HepG2 (cell line): ENCODE results near the gene NDUFAF8. TPM values are rescaled to one million over a fixed set of nuclear protein-coding genes. Genes with fewer than 3 reads are reported as not detected.
A peak's percentile ranks its signal among the peaks of the same experiment; 100 is the strongest.

Source experiments
- ATF7-NPFF ChIP-seq: sonication (generic); formaldehyde crosslinking; IDR thresholded peaks from 2 replicates; pipeline ENCODE4 v1.8.1; 2023; ENCODE audit warnings: mild to moderate bottlenecking, low read depth, missing genetic modification reagents, moderate library complexity
- CHCHD3 ChIP-seq: sonication (generic); formaldehyde crosslinking; IDR thresholded peaks from 2 replicates; pipeline ENCODE4 v1.8.0; 2022; ENCODE audit warnings: mild to moderate bottlenecking, missing genetic modification reagents, moderate library complexity
- GATA4 ChIP-seq: sonication (generic); IDR thresholded peaks from 2 replicates; pipeline ENCODE4 v1.6.1; 2016; ENCODE audit warnings: antibody characterized with exemption, low read depth, borderline replicate concordance
- GATAD2A ChIP-seq: IDR thresholded peaks from 2 replicates; pipeline ENCODE4 v1.6.1; 2016
- JARID2 ChIP-seq: sonication (generic); formaldehyde crosslinking; IDR thresholded peaks from 2 replicates; pipeline ENCODE4 v1.8.1; 2023; ENCODE audit warnings: missing genetic modification reagents, inconsistent platforms; ENCODE audit not compliant: insufficient replicate concordance
- KDM2A ChIP-seq: sonication (generic); formaldehyde crosslinking; IDR thresholded peaks from 2 replicates; pipeline ENCODE4 v1.4.0; 2020; ENCODE audit warnings: low read depth, missing genetic modification reagents, borderline replicate concordance
- KLF13 ChIP-seq: sonication (generic); formaldehyde crosslinking; IDR thresholded peaks from 2 replicates; pipeline ENCODE4 v1.4.0; 2020; ENCODE audit warnings: mild to moderate bottlenecking, missing genetic modification reagents
- MBD4 ChIP-seq: IDR thresholded peaks from 2 replicates; pipeline ENCODE4 v1.6.1; 2012; ENCODE audit warnings: low read length, inconsistent platforms, borderline replicate concordance
- PLRG1 ChIP-seq: fragments of 450-650 bp; conservative IDR thresholded peaks from 2 replicates; pipeline ENCODE4 v1.6.1; 2016
- SIX4 ChIP-seq: sonication (generic); formaldehyde crosslinking; IDR thresholded peaks from 2 replicates; pipeline ENCODE4 v1.4.0; 2020; ENCODE audit warnings: missing genetic modification reagents
- SOX6 ChIP-seq, 2 experiments: fragments of 450-650 bp in 1 of 2; sonication (generic) in 1 of 2; formaldehyde crosslinking in 1 of 2; IDR thresholded peaks; 2 replicates each; pipeline versions ENCODE4 v1.4.0 to v1.6.1; 2017 to 2020; ENCODE audit warnings: antibody characterized with exemption in 1 of 2, mild to moderate bottlenecking in 1 of 2, missing genetic modification reagents in 1 of 2
- ZFP36 ChIP-seq: fragments of 150-350 bp; IDR thresholded peaks from 2 replicates; pipeline ENCODE4 v1.6.1; 2018; ENCODE audit warnings: borderline replicate concordance, low read length, low read depth; ENCODE audit not compliant: partially characterized antibody
- ZNF530 ChIP-seq: sonication (generic); formaldehyde crosslinking; IDR thresholded peaks from 2 replicates; pipeline ENCODE4 v1.5.0; 2020; ENCODE audit warnings: low read depth, mild to moderate bottlenecking, missing genetic modification reagents
- ZNF550 ChIP-seq: sonication (generic); formaldehyde crosslinking; IDR thresholded peaks from 2 replicates; pipeline ENCODE4 v1.4.0; 2020; ENCODE audit warnings: mild to moderate bottlenecking, missing genetic modification reagents, borderline replicate concordance
- ZNF598 ChIP-seq: sonication (generic); formaldehyde crosslinking; IDR thresholded peaks from 2 replicates; pipeline ENCODE4 v1.5.1; 2020; ENCODE audit warnings: mild to moderate bottlenecking, missing genetic modification reagents, borderline replicate concordance
- ZNF83 ChIP-seq: sonication (generic); formaldehyde crosslinking; IDR thresholded peaks from 2 replicates; pipeline ENCODE4 v1.4.0; 2020; ENCODE audit warnings: missing genetic modification reagents, mild to moderate bottlenecking, borderline replicate concordance
- polyA plus RNA-seq, 8 experiments: library from polyadenylated mRNA; depleted of rRNA in 3 of 8; stranded (reverse) in 7 of 8; unstranded in 1 of 8; fragments of >200 nt; fragmentation: Illumina TruSeq in 4 of 8; extraction: Trizol in 4 of 8; gene quantifications; 2 replicates each; pipeline versions ENCODE4 v1.2.1 to v1.2.3, GENCODE V29; 2011 to 2016; ENCODE audit warnings: low read depth in 4 of 8, missing spikeins in 1 of 8, mixed read lengths in 1 of 8; ENCODE audit not compliant: insufficient read depth in 1 of 8
- total RNA-seq, 5 experiments: library from RNA; depleted of rRNA; stranded (reverse); fragments of >200 nt; fragmentation: Illumina TruSeq; extraction: Trizol; gene quantifications; 2 replicates each; pipeline ENCODE4 v1.2.3, GENCODE V29; 2016; ENCODE audit warnings: low read depth in 1 of 5
- TF ChIP-seq, protein P1 (sequence below): sonication (generic); formaldehyde crosslinking; IDR thresholded peaks from 2 replicates; pipeline ENCODE4 v1.5.1; 2020; ENCODE audit warnings: mild to moderate bottlenecking, moderate library complexity, missing genetic modification reagents
- TF ChIP-seq, protein P2 (sequence below): fragments of 450-650 bp; IDR thresholded peaks from 2 replicates; pipeline ENCODE4 v1.6.1; 2017; ENCODE audit warnings: mild to moderate bottlenecking
- TF ChIP-seq, protein P3 (sequence below): sonication (generic); formaldehyde crosslinking; IDR thresholded peaks from 2 replicates; pipeline ENCODE4 v1.4.0; 2020; ENCODE audit warnings: missing genetic modification reagents

The NDUFAF8 gene
- total and polyA plus RNA-seq, 2 of the 13 experiments (the other 11 are each of a cell fraction or from before 2014, with no cell fraction given), result 75.6 to 233 TPM

DNA sequence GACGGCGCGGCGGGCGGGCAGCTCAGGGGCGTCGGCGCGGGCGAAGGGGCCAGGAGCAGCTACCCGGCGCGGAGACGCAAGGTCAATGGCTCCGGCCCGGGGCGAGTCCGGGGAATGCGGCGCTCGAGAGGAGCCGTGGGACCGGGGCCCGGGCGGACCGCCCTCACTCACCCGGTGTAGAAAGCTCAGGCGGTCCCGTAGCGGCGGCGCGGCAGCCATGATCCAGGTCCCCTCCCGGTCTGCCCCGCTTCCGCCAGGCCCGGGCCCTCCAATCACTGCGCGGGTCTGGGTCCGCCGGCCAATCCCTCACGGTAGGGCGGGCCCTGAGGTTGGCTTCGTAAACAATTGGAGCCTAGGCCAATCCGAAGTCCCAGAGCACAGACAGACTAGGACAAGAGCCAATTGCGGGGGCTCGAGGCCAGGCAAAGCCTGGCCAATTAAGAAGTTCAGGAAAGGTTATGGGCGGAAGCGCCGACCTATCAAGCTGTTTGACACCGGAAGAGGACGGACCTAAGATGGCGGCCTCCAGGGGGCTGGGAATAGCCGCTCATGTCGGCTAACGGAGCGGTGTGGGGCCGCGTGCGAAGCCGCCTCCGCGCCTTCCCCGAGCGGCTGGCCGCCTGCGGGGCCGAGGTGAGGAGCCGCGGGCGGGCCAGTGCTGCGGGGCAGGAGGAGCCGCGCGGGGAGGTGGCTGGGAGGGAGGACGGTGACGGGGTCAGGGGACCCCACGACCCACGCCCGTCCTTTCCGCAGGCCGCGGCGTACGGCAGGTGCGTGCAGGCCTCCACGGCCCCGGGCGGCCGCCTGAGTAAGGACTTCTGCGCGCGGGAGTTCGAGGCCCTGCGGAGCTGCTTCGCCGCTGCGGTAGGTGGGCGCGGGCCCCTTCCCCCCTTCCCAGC lies at the start of gene NDUFAF8, which contains the start of gene TEPSIN (continued):
- TF ChIP-seq GATA4 (no peak), GATAD2A (CRISPR knock-in tag) (peak; percentile 8; the same call in 1 of the 2 replicates), ZFP36 (no peak), ZNF598 (0 out of 2 replicates have a peak, but pooled peaks have one; percentile 26), ZNF530 (0 out of 2 replicates have a peak, but pooled peaks have one; percentile 56), SOX6 (IDR thresholded peaks at IDR 0.05) (no peak), SOX6 (CRISPR knock-in tag; IDR thresholded peaks at IDR 0.05) (no peak; the same call in 1 of the 2 replicates), KLF13 (CRISPR knock-in tag) (0 out of 2 replicates have a peak, but pooled peaks have one; percentile 31), JARID2 (CRISPR knock-in tag) (no peak), PLRG1 (no peak), CHCHD3 (CRISPR knock-in tag) (peak; percentile 75; the same call in 1 of the 2 replicates), MBD4 (no peak), ATF7-NPFF (peak; percentile 23; the same call in 1 of the 2 replicates), ZNF83 (CRISPR knock-in tag) (peak; percentile 96), SIX4 (no peak), ZNF550 (CRISPR knock-in tag) (peak; percentile 96; the same call in 1 of the 2 replicates), KDM2A (peak; percentile 88)
- TF ChIP-seq, protein P1, sequence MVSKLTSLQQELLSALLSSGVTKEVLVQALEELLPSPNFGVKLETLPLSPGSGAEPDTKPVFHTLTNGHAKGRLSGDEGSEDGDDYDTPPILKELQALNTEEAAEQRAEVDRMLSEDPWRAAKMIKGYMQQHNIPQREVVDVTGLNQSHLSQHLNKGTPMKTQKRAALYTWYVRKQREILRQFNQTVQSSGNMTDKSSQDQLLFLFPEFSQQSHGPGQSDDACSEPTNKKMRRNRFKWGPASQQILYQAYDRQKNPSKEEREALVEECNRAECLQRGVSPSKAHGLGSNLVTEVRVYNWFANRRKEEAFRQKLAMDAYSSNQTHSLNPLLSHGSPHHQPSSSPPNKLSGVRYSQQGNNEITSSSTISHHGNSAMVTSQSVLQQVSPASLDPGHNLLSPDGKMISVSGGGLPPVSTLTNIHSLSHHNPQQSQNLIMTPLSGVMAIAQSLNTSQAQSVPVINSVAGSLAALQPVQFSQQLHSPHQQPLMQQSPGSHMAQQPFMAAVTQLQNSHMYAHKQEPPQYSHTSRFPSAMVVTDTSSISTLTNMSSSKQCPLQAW, result peak; percentile 60; the same call in 1 of the 2 replicates
- TF ChIP-seq, protein P2, sequence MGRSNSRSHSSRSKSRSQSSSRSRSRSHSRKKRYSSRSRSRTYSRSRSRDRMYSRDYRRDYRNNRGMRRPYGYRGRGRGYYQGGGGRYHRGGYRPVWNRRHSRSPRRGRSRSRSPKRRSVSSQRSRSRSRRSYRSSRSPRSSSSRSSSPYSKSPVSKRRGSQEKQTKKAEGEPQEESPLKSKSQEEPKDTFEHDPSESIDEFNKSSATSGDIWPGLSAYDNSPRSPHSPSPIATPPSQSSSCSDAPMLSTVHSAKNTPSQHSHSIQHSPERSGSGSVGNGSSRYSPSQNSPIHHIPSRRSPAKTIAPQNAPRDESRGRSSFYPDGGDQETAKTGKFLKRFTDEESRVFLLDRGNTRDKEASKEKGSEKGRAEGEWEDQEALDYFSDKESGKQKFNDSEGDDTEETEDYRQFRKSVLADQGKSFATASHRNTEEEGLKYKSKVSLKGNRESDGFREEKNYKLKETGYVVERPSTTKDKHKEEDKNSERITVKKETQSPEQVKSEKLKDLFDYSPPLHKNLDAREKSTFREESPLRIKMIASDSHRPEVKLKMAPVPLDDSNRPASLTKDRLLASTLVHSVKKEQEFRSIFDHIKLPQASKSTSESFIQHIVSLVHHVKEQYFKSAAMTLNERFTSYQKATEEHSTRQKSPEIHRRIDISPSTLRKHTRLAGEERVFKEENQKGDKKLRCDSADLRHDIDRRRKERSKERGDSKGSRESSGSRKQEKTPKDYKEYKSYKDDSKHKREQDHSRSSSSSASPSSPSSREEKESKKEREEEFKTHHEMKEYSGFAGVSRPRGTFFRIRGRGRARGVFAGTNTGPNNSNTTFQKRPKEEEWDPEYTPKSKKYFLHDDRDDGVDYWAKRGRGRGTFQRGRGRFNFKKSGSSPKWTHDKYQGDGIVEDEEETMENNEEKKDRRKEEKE, result no peak
- TF ChIP-seq, protein P3, sequence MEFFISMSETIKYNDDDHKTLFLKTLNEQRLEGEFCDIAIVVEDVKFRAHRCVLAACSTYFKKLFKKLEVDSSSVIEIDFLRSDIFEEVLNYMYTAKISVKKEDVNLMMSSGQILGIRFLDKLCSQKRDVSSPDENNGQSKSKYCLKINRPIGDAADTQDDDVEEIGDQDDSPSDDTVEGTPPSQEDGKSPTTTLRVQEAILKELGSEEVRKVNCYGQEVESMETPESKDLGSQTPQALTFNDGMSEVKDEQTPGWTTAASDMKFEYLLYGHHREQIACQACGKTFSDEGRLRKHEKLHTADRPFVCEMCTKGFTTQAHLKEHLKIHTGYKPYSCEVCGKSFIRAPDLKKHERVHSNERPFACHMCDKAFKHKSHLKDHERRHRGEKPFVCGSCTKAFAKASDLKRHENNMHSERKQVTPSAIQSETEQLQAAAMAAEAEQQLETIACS (CRISPR knock-in tag), result no peak
